Measurements from ENCODE around the gene GYG1. TPM values are rescaled to one million over a fixed set of nuclear protein-coding genes. Genes with fewer than 3 reads are reported as not detected.

The GYG1 gene
- total RNA-seq, 4 donors from 2014 or later, result 6.7 to 12.3 (median 7.5) TPM

DNA sequence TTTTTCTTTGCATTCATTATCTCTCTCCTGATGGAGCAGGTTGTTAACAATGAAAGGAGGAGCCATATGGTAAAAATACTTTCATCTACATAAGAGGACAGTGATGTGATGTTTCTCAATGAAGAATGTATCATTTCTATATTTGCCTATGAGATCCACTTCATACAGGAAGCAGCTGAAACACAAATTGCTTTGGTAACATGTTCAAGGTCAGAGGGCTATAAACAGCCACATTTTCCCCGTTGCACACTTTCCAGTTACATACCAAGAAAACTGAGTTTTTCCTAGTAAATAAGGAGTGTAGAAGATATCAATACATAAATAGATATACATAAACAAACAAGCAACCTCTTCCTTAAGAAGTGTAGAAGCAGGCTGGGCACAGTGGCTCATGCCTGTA, 32.6 kb upstream of the GYG1 start:
- intact Hi-C loops (cut with DNase I; ENCODE audit: low total_unique reads), result no loop called here
- 59 to 81% methylated on average over 1 of the region's 1 CpG for WGBS, 2 donors
- no peak for TF ChIP-seq POLR2A (IDR thresholded peaks at IDR 0.05)
- no peak for TF ChIP-seq CTCF (IDR thresholded peaks at IDR 0.05)
- no peak overlapping the region for H3K4me3 ChIP-seq (ENCODE audit: low read depth, poor library complexity, severe bottlenecking)
- DNase-seq (ENCODE audit: low spot score in 2 of 2), result no peak

- DNase-seq (ENCODE audit: low spot score in 2 of 2), result no peak
- TF ChIP-seq POLR2A (IDR thresholded peaks at IDR 0.05), result no peak
- no peak for TF ChIP-seq CTCF (IDR thresholded peaks at IDR 0.05)
- 41 to 67% methylated on average over 1 of the region's 1 CpG for WGBS, 2 donors
- H3K4me3 ChIP-seq (ENCODE audit: low read depth, poor library complexity, severe bottlenecking), result no peak overlapping the region
- intact Hi-C loops (cut with DNase I; ENCODE audit: low total_unique reads), result no loop called here
Observed at GRCh38 chr3:148962513-148962912, 28.8 kb upstream of the GYG1 start.

- TF ChIP-seq CTCF (IDR thresholded peaks at IDR 0.05) (no peak), POLR2A (IDR thresholded peaks at IDR 0.05) (no peak)
- no peak overlapping the region for H3K4me3 ChIP-seq (ENCODE audit: low read depth, poor library complexity, severe bottlenecking)
- no peak for DNase-seq (ENCODE audit: low spot score in 2 of 2)
- WGBS, 2 donors, result 94 to 99% methylated on average over 3 of the region's 3 CpGs
- intact Hi-C loops (cut with DNase I; ENCODE audit: low total_unique reads), result no loop called here
Observed at GRCh38 chr3:148964809-148965208, 26.5 kb upstream of the GYG1 start.

DNA sequence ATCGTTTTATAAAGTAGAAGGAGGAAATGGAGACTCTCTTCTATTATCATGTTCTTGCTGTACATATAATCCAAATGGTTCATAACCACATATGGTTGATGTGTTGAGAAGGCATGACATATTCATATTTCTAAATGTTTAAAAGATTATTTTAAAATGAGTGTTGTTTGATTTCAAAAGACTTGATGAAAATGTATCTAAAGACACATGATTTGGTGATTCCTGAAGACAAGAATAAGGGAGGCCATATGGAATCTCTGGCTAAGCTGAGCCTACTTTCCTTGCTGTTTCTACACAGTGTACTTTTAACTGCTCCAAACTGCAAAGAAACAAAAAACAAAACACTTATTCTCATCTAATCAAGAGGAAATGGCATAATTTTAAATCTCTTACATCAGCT, 23.0 kb upstream of the GYG1 start:
- intact Hi-C loops (cut with DNase I; ENCODE audit: low total_unique reads), result no loop called here
- WGBS, 2 donors, result 77 to 78% methylated on average over 1 of the region's 1 CpG
- H3K4me3 ChIP-seq (ENCODE audit: low read depth, poor library complexity, severe bottlenecking), result no peak overlapping the region
- TF ChIP-seq CTCF (IDR thresholded peaks at IDR 0.05) (no peak), POLR2A (IDR thresholded peaks at IDR 0.05) (no peak)
- DNase-seq (ENCODE audit: low spot score in 2 of 2), result no peak

GRCh38 chr3:148970271-148970670, 21.1 kb upstream of the GYG1 start:
- no peak overlapping the region for H3K4me3 ChIP-seq (ENCODE audit: low read depth, poor library complexity, severe bottlenecking)
- DNase-seq (ENCODE audit: low spot score in 2 of 2), result no peak
- intact Hi-C loops (cut with DNase I; ENCODE audit: low total_unique reads), result no loop called here
- 82 to 89% methylated on average over 7 of the region's 7 CpGs for WGBS, 2 donors
- no peak for TF ChIP-seq POLR2A (IDR thresholded peaks at IDR 0.05)
- TF ChIP-seq CTCF (IDR thresholded peaks at IDR 0.05), result no peak

- H3K4me3 ChIP-seq (ENCODE audit: low read depth, poor library complexity, severe bottlenecking), result no peak overlapping the region
- intact Hi-C loops (cut with DNase I; ENCODE audit: low total_unique reads), result no loop called here
- 85 to 98% methylated on average over 1 of the region's 1 CpG for WGBS, 2 donors
- no peak for DNase-seq (ENCODE audit: low spot score in 2 of 2)
- no peak for TF ChIP-seq CTCF (IDR thresholded peaks at IDR 0.05)
- TF ChIP-seq POLR2A (IDR thresholded peaks at IDR 0.05), result no peak
Observed at GRCh38 chr3:148971401-148972163, 19.8 kb upstream of the GYG1 start.

All from lower leg skin (tissue), 4 donors.